SK-N-DZ (cell line): ENCODE measurements around the gene UGT1A10.

Source experiments
- DNase-seq: peaks from one replicate; pipeline ENCODE4 v3.0.0-alpha.2; 2015; ENCODE audit warnings: low spot score

UGT1A10 gene

GRCh38 chr2:233769260-233769659, 133.0 kb downstream of the UGT1A10 start:
- DNase-seq: no peak

DNA sequence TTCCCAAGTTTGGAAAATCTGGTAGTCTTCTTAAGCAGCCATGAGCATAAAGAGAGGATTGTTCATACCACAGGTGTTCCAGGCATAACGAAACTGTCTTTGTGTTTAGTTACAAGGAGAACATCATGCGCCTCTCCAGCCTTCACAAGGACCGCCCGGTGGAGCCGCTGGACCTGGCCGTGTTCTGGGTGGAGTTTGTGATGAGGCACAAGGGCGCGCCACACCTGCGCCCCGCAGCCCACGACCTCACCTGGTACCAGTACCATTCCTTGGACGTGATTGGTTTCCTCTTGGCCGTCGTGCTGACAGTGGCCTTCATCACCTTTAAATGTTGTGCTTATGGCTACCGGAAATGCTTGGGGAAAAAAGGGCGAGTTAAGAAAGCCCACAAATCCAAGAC, 135.9 kb downstream of the UGT1A10 start:
- no peak for DNase-seq

GRCh38 chr2:233772583-233772982, 136.3 kb downstream of the UGT1A10 start:
- no peak for DNase-seq

GRCh38 chr2:233773854-233774253, 137.6 kb downstream of the UGT1A10 start:
- DNase-seq: no peak

DNA sequence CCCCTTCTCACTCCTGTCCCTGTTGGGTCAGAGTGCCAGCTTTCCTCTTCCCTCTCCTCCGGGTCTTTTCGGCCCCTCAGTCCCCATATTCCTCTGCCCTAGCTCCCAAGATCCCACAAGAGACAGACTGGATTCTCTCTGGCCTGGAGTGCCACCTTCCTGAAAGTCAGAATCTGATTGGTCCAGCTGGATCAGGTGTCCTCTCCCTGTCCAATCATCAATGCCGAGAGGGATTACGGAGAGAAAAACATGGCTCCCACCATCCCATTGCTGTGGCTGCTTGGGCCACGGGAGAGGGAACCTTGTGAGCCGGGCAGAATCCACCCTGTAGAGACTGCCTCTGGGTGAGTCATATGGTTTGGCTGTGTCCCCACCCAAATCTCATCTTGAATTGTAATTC, 139.2 kb downstream of the UGT1A10 start:
- DNase-seq: no peak

DNA sequence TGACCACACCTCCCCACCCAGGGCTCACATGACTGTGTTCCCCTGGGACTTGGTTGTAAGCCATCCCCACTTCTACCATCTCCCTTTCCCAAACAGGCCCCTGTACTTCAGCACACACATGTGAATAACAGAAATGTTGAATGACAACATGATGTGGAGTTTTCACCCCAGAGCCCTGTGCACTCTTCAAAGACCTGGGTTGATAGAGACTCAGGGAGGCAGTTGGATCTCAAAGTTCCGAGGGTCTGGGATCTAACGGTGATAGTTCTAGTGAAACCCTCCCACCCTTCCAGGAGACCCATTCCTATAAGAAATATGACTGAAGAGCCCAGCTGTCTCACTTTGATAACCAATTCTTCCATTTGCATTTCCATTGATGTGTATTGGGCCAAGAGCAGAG, 141.8 kb downstream of the UGT1A10 start, which contains the start of gene MROH2A:
MROH2A (plus strand) TSS at position 301 of the 400 bp plus-strand sequence. CDS start 1,029 bp downstream, outside the sequence.
- no peak for DNase-seq

DNA sequence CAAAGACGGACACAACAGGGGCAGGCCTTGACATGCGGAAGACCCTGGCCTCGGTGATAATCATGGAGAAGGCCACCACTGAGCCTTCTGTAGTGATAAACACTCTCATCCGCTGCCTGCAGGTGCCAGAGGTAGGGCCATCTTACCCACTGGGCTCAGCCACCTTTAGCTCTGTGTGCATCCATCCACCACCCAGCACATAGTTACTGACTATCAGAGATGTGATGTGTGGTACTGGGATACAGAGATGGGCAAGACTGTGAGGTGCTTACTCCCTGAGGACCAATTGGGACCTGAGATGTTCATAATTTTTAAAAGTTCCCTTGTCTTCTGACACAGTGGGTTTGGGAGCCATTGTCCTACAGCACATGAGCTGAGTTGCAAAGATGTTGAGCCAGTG, 143.5 kb downstream of the UGT1A10 start:
- no peak for DNase-seq

- no peak for DNase-seq
These were observed 144.5 kb downstream of the UGT1A10 start for GRCh38 chr2:233780771-233781170.

DNA sequence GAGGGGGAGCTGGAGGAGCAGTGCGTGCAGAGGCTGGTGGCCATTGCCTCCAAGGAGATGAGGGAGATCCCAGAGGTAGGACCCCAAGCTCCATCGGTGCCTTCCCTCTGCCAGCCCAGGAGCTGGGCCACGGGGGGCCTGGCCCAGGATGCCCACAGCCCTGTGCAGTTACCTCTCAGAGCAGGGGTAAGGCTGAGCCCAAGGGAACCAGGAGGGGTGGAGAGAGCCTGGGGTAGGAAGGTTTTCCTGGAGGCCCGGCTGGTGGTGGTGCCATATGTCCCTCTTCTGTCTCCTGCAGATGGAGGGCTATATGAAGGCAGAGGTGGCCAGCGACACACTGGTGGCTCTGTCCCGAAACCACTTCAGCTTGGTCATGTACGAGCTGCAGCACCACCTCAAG, 153.3 kb downstream of the UGT1A10 start:
- DNase-seq: no peak

DNA sequence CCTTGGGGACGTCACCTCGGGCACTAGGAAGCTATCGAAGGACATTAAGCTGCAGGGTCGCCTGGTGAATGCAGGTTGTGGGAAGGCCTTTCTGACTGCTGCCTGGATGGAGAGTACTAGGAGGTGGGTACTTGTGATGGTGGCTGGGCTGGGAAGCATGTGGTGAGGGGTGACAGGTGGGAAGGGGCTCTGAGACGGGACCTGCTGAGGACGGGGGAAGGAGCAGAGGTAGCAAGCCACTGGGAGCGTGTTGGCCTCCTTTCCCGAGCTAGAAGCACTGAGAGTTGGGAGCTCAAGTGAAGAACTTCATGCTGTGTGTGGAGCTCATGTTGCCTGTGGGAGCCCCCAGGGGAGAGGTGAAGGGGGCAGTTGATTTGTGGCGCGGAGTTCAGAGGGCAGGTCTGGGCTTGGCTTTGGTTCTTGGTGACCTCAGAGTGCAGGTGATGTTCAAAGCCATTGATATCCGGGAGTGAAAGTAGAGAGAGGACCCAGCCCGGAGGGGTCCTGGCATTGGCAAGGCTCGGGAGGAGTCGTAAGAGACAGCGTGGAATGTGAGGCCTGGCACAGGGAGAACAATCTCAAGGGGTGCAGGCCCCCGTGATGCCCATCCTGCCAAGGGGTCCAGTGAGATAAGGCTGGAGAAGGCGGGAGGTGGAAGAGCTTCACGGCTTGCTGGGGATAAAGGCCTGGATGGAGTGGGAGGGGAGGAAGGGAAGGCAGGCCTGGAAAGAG, 155.1 kb downstream of the UGT1A10 start:
- no peak for DNase-seq

- no peak for DNase-seq
These were observed 155.7 kb downstream of the UGT1A10 start for GRCh38 chr2:233791883-233792329.

DNA sequence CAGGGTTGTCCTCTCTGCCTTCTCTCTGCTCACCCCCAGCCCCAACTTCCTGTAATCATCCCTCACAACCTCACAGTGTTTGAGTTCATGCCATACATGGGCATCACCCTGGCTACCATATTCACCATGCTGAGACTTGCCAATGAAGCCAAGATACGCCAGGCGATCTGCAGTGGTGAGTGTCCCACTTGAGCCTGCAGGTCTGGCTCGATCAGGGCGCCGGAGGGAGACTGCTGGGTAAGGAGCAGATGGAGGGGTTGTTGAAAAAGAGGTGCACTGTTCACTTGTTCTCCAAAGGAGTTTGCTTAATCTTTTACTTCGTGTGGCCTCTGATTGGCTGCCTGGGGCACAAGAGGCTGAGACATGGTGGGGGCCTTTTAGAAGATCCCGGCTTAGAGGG, 156.5 kb downstream of the UGT1A10 start:
- no peak for DNase-seq

DNA sequence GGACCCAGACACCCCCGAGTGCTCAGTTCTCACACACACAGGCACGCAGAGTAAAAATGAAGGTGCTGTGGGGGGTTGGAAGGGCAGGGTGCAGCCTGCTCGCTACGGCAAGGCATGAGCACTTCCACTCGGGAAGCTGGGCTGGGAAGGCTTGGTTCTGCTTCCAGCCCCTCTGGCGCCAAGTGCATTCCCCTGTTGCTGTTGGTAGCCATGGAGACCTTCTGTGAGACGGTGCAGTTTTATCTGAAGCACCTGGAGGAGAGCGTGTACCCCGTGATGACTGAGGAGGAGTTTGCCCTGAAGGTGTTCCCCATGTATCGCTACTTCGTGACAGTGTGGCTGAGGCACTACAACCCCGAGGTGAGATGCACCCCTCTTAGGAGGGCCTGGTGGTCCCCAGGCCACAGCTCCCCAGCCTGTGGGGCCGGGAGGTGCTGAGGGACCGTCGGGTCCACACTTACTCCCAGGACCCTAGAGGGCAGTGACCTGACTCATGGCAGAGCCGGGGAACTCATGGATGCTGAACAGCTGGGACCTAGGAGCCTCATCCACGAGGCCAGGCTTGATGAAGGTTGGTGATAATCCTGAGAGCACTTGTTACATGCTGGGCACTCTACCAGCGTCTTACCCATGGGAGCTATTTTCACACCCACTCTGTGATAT, 157.3 kb downstream of the UGT1A10 start:
- no peak for DNase-seq

DNA sequence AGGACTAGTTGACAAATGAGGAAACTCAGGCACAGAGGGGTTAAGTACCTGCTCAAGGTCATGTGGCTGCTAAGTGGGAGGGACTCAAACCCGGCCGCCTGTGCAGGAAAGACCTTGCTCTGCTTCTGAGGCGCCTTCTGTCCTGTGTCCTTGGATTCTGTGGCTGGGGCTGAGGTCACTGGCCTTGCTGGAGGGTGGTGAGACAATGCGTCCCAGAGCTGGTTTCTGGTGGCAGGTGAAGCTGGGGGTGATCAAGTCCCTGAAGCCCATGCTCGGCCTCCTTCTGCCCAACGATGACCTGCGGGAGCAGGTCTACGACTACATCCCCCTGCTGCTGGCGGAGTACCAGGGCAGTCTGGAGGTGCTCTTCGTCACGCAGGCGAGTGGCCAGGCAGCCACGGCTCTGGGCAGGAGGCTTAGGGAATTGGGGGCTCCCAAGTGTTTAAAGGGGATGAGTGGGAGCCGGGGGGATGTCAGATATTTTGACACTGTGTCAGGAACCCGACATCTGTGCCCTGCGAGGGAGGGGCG, 157.9 kb downstream of the UGT1A10 start:
- DNase-seq: no peak

- DNase-seq: no peak
These were observed 159.5 kb downstream of the UGT1A10 start for GRCh38 chr2:233795735-233796171.

GRCh38 chr2:233796254-233796653, 160.0 kb downstream of the UGT1A10 start:
- DNase-seq: no peak

- no peak for DNase-seq
These were observed 162.3 kb downstream of the UGT1A10 start for GRCh38 chr2:233798335-233799086.

GRCh38 chr2:233799087-233799665, 162.9 kb downstream of the UGT1A10 start:
- DNase-seq: no peak

- no peak for DNase-seq
These were observed 163.5 kb downstream of the UGT1A10 start for GRCh38 chr2:233799716-233800115.

GRCh38 chr2:233800208-233800607, 164.0 kb downstream of the UGT1A10 start:
- no peak for DNase-seq

GRCh38 chr2:233801357-233802131, 165.3 kb downstream of the UGT1A10 start:
- no peak for DNase-seq
